ENCODE measurements around the gene GLT1D1.

The GLT1D1 gene

GRCh38 chr12:128961308-128961902 is 108.1 kb downstream of the GLT1D1 start:
- H3K27me3 ChIP-seq (ENCODE audit: low read length) = no peaks in the 10 kb centered on the region
- H3K36me3 ChIP-seq (ENCODE audit: low read length) = no peaks in the 10 kb centered on the region
- H4K20me1 ChIP-seq (ENCODE audit: low read depth, low read length) = no peaks in the 10 kb centered on the region
- no peak overlapping the region for H3K27ac ChIP-seq (ENCODE audit: low read depth, low read length)
- H3K4me3 ChIP-seq (ENCODE audit: insufficient read depth, low read length, poor library complexity, severe bottlenecking) = no peak overlapping the region
- H3K9me3 ChIP-seq (ENCODE audit: insufficient read depth, low read length) = no peaks in the 10 kb centered on the region
- no peaks in the 10 kb centered on the region for H3K9me2 ChIP-seq (replicated peaks; ENCODE audit: insufficient read depth, low read length)
- H3K9ac ChIP-seq (ENCODE audit: low read length) = no peak overlapping the region
- no peak overlapping the region for H3K4me2 ChIP-seq (ENCODE audit: low read depth, low read length, poor library complexity, severe bottlenecking)
- H3F3A ChIP-seq (ENCODE audit: insufficient read depth) = no peaks in the 10 kb centered on the region
- no peaks in the 10 kb centered on the region for H3K79me2 ChIP-seq (ENCODE audit: insufficient read depth, low read length)
- TF ChIP-seq CTCF (IDR thresholded peaks at IDR 0.05; ENCODE audit: insufficient read depth, low read length, poor library complexity, severe bottlenecking) = no peak
- TF ChIP-seq EZH2phosphoT487 (conservative IDR thresholded peaks at IDR 0.05; ENCODE audit: low read length) = no peak
- no peak overlapping the region for H2AFZ ChIP-seq (ENCODE audit: low read depth, low read length, severe bottlenecking)

GRCh38 chr12:128961957-128962356 is 108.7 kb downstream of the GLT1D1 start:
- no peaks in the 10 kb centered on the region for H3F3A ChIP-seq (ENCODE audit: insufficient read depth)
- H3K4me2 ChIP-seq (ENCODE audit: low read depth, low read length, poor library complexity, severe bottlenecking) = no peak overlapping the region
- no peaks in the 10 kb centered on the region for H3K27me3 ChIP-seq (ENCODE audit: low read length)
- TF ChIP-seq EZH2phosphoT487 (conservative IDR thresholded peaks at IDR 0.05; ENCODE audit: low read length) (no peak), CTCF (IDR thresholded peaks at IDR 0.05; ENCODE audit: insufficient read depth, low read length, poor library complexity, severe bottlenecking) (no peak)
- H3K9me3 ChIP-seq (ENCODE audit: insufficient read depth, low read length) = no peaks in the 10 kb centered on the region
- no peaks in the 10 kb centered on the region for H4K20me1 ChIP-seq (ENCODE audit: low read depth, low read length)
- H3K9ac ChIP-seq (ENCODE audit: low read length) = no peak overlapping the region
- no peak overlapping the region for H2AFZ ChIP-seq (ENCODE audit: low read depth, low read length, severe bottlenecking)
- H3K9me2 ChIP-seq (replicated peaks; ENCODE audit: insufficient read depth, low read length) = no peaks in the 10 kb centered on the region
- H3K79me2 ChIP-seq (ENCODE audit: insufficient read depth, low read length) = no peaks in the 10 kb centered on the region
- H3K36me3 ChIP-seq (ENCODE audit: low read length) = no peaks in the 10 kb centered on the region
- H3K27ac ChIP-seq (ENCODE audit: low read depth, low read length) = no peak overlapping the region
- no peak overlapping the region for H3K4me3 ChIP-seq (ENCODE audit: insufficient read depth, low read length, poor library complexity, severe bottlenecking)

- TF ChIP-seq CTCF (IDR thresholded peaks at IDR 0.05; ENCODE audit: insufficient read depth, low read length, poor library complexity, severe bottlenecking) (no peak), EZH2phosphoT487 (conservative IDR thresholded peaks at IDR 0.05; ENCODE audit: low read length) (no peak)
- no peak overlapping the region for H3K4me2 ChIP-seq (ENCODE audit: low read depth, low read length, poor library complexity, severe bottlenecking)
- no peaks in the 10 kb centered on the region for H3K9me2 ChIP-seq (replicated peaks; ENCODE audit: insufficient read depth, low read length)
- no peaks in the 10 kb centered on the region for H4K20me1 ChIP-seq (ENCODE audit: low read depth, low read length)
- no peaks in the 10 kb centered on the region for H3K9me3 ChIP-seq (ENCODE audit: insufficient read depth, low read length)
- no peak overlapping the region for H3K27ac ChIP-seq (ENCODE audit: low read depth, low read length)
- no peaks in the 10 kb centered on the region for H3K27me3 ChIP-seq (ENCODE audit: low read length)
- H2AFZ ChIP-seq (ENCODE audit: low read depth, low read length, severe bottlenecking) = no peak overlapping the region
- H3F3A ChIP-seq (ENCODE audit: insufficient read depth) = no peaks in the 10 kb centered on the region
- no peaks in the 10 kb centered on the region for H3K36me3 ChIP-seq (ENCODE audit: low read length)
- H3K79me2 ChIP-seq (ENCODE audit: insufficient read depth, low read length) = no peaks in the 10 kb centered on the region
- no peak overlapping the region for H3K9ac ChIP-seq (ENCODE audit: low read length)
- H3K4me3 ChIP-seq (ENCODE audit: insufficient read depth, low read length, poor library complexity, severe bottlenecking) = no peak overlapping the region
Measured at GRCh38 chr12:128966203-128966810, 113.0 kb downstream of the GLT1D1 start.
